Bronchial epithelial cell (primary cell): ENCODE results near the gene PCF11. TPM values are rescaled to one million over a fixed set of nuclear protein-coding genes. Genes with fewer than 3 reads are reported as not detected.
"Not testable (repeated sequence)": the region's sequence is repeated elsewhere in the genome, so short reads cannot be mapped to it uniquely, and the experiment has no call there.

Experiments
- DNase-seq: peaks from one replicate; pipeline ENCODE4 v3.0.0-alpha.2; 2010; ENCODE audit warnings: low read depth
- FAIRE-seq: peaks from 2 replicates; lab custom pipeline; 2011; peaks lifted over from hg19 to GRCh38; lab: Jason Lieb, UNC
- H3K27me3 ChIP-seq: 2 replicates; pipeline ENCODE4 v1.5.1; 2011; ENCODE audit warnings: low read length; ENCODE audit not compliant: control insufficient read depth, insufficient read depth
- H3K36me3 ChIP-seq: 2 replicates; pipeline ENCODE4 v1.5.1; 2011; ENCODE audit warnings: low read length; ENCODE audit not compliant: control insufficient read depth, insufficient read depth
- H3K4me3 ChIP-seq: 2 replicates; pipeline ENCODE4 v1.5.1; 2011; ENCODE audit warnings: mild to moderate bottlenecking, low read depth, low read length, control low read depth
- total RNA-seq: library from RNA; depleted of rRNA; stranded (reverse); fragments of >200 nt; gene quantifications from 2 replicates; pipeline ENCODE4 v1.2.1, GENCODE V29; 2014
- TF ChIP-seq, protein P1 (sequence below): IDR thresholded peaks from 2 replicates; pipeline ENCODE4 v1.5.1; 2011; ENCODE audit warnings: mild to moderate bottlenecking, moderate library complexity, low read length, control low read depth, inconsistent platforms; ENCODE audit not compliant: insufficient read depth, severe bottlenecking

The PCF11 gene
- total RNA-seq, 1 donor from 2014 or later = 26.1 TPM

DNA sequence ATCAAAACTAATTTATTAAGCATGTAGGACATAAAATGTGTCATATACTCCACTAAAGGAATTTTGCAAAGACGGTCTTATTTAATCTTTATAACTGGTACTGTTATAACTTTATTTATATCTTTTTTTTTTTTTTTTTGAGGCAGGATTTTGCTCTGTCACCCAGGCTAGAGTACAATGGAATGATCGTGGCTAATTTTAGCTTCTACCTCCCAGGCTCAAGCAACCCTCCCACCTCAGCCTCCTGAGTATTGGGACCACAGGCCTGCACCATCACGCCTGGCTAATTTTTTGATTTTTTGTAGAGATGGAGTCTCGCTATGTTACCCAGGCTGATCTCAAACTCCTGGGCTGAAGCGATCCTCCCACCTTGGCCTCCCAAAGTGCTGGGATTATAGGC lies 31.4 kb upstream of the PCF11 start:
- FAIRE-seq = no peak
- Histone ChIP-seq H3K27me3 (no peaks in the 10 kb centered on the region), H3K4me3 (no peak overlapping the region), H3K36me3 (no peaks in the 10 kb centered on the region)
- no peak for DNase-seq
- TF ChIP-seq, protein P1, sequence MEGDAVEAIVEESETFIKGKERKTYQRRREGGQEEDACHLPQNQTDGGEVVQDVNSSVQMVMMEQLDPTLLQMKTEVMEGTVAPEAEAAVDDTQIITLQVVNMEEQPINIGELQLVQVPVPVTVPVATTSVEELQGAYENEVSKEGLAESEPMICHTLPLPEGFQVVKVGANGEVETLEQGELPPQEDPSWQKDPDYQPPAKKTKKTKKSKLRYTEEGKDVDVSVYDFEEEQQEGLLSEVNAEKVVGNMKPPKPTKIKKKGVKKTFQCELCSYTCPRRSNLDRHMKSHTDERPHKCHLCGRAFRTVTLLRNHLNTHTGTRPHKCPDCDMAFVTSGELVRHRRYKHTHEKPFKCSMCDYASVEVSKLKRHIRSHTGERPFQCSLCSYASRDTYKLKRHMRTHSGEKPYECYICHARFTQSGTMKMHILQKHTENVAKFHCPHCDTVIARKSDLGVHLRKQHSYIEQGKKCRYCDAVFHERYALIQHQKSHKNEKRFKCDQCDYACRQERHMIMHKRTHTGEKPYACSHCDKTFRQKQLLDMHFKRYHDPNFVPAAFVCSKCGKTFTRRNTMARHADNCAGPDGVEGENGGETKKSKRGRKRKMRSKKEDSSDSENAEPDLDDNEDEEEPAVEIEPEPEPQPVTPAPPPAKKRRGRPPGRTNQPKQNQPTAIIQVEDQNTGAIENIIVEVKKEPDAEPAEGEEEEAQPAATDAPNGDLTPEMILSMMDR = no peak

DNA sequence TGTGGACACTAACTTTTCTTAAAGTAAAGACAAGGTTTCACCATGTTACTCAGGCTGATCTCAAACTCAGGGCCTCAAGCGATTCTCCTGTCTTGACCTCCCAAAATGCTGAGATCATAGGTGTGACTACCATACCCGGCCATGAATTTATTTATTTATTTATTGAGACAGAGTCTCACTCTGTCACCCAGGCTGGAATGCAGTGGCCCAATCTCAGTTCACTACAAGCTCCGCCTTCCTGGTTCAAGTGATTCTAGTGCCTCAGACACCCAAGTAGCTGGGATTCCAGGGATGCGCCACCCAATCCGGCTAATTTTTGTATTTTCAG lies 29.7 kb upstream of the PCF11 start:
- DNase-seq = peak; percentile 15
- H3K27me3 ChIP-seq = no peaks in the 10 kb centered on the region
- TF ChIP-seq, protein P1 = no peak
- no peaks in the 10 kb centered on the region for H3K36me3 ChIP-seq
- FAIRE-seq = no peak
- no peak overlapping the region for H3K4me3 ChIP-seq

DNA sequence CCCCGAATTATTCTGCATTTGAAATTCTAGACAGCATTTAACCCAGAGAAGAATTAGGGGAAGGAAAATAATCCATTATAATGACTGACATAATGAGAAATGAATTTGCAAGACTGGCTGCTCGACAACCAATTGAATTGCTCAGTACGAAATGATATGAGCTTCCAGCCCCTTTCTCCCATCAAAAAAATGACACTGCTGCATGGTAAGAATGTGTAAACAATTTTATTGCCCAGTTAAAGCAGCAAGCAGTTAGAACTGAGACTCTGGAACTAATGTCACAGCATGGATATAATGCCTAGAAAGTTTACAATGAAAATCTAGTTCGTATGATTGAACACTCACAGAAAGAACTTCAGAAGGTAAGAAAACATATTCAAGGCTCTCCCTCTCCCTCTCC lies 24.7 kb upstream of the PCF11 start:
- Histone ChIP-seq H3K27me3 (no peaks in the 10 kb centered on the region), H3K36me3 (no peaks in the 10 kb centered on the region), H3K4me3 (no peak overlapping the region)
- DNase-seq = no peak
- TF ChIP-seq, protein P1 = no peak
- FAIRE-seq = no peak

DNA sequence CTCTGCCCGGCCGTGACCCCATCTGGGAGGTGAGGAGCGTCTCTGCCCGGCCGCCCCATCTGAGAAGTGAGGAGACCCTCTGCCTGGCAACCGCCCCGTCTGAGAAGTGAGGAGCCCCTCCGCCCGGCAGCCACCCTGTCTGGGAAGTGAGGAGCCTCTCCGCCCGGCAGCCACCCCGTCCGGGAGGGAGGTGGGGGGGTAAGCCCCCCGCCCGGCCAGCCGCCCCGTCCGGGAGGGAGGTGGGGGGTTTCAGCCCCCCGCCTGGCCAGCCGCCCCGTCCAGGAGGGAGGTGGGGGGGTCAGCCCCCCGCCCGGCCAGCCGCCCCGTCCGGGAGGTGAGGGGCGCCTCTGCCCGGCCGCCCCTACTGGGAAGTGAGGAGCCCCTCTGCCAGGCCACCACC lies 23.7 kb upstream of the PCF11 start:
- DNase-seq, H3K4me3 ChIP-seq, H3K27me3 ChIP-seq, FAIRE-seq, H3K36me3 ChIP-seq: not testable (repeated sequence)

DNA sequence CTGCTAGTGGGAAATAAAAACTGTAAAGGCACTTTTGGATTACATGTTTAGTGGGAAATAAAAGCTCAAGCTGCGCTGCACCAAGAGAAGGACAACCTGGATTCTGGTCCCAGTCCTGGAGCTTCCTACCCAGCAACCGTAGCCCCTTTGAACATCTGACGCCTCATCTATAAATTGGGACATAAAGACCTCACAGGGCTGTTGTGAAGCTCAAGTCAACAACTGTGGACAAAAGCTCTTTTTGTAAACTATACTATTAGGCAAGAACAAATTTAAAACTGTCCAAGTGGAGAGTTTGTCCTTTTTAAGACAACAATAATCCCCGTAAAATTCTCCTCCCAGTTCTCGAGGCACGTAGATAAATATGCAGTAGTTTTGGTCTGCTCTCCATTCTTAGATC lies 17.6 kb upstream of the PCF11 start:
- TF ChIP-seq, protein P1 = no peak
- no peak for FAIRE-seq

DNA sequence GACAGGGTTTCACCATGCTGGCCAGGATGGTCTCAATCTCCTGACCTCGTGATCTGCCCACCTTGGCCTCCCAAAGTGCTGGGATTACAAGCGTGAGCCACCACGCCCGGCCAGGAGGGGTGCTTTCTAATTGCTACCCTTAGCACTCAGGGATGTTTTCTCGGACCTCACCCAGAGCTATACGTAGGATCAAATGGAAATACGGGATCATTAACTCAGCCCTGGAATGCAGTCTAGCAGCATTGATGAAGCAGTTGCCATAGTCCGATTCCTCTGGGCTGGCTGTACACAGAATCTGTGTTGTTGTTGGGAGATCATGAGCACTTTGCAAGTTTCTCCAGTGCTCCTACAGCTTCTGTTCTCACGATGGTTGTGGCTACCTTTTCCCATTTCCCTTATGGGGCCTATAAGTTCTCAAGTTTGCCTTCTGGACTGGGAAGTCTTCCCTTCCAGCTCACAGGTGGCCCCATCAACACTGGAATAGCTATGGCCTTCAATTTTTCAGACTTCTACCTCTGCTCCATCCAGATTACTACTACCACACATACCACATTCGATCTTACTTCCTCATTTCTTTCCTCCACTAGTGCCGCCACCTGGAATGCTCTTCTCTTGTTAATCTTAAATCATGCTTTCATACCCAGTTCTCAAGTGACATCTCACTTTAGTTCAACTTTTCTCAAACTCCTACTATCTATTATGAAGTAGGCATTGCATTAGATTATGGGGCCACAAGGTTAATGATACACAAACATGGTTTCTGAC lies 16.1 kb upstream of the PCF11 start:
- Histone ChIP-seq H3K4me3 (no peak overlapping the region), H3K36me3 (no peaks in the 10 kb centered on the region), H3K27me3 (no peaks in the 10 kb centered on the region)
- TF ChIP-seq, protein P1 = no peak
- DNase-seq (no peak), FAIRE-seq (no peak)

More for the DNA sequence above, 17.6 kb upstream of the PCF11 start:
- no peak for DNase-seq
- Histone ChIP-seq H3K36me3 (no peaks in the 10 kb centered on the region), H3K27me3 (no peaks in the 10 kb centered on the region), H3K4me3 (no peak overlapping the region)
